Esophagus muscularis mucosa (tissue), 4 donors: ENCODE measurements around the gene TRIM28.

Experiments used
- EP300 ChIP-seq: sonication (generic); formaldehyde crosslinking; IDR thresholded peaks from one replicate; pipeline ENCODE4 v1.6.1; 2017; ENCODE audit warnings: antibody characterized with exemption
- POLR2A ChIP-seq: fragments of 450-650 bp; IDR thresholded peaks from one replicate; pipeline ENCODE4 v1.6.1; 2017; ENCODE audit warnings: antibody characterized with exemption, moderate library complexity, mild to moderate bottlenecking, low read depth
- POLR2AphosphoS5 ChIP-seq, 2 donors: sonication (generic); formaldehyde crosslinking; IDR thresholded peaks; one replicate each; pipeline ENCODE4 v1.6.1; 2017; ENCODE audit warnings: antibody characterized with exemption in 2 of 2
- TF ChIP-seq, protein P1 (sequence below), 3 experiments: fragments of 200-600 bp in 2 of 3; fragments of 450-650 bp in 1 of 3; sonication (generic) in 2 of 3; IDR thresholded peaks; one replicate each; pipeline ENCODE4 v1.5.1; 2017 to 2019; ENCODE audit warnings: antibody characterized with exemption in 3 of 3, mild to moderate bottlenecking in 2 of 3, moderate library complexity in 1 of 3

DNA sequence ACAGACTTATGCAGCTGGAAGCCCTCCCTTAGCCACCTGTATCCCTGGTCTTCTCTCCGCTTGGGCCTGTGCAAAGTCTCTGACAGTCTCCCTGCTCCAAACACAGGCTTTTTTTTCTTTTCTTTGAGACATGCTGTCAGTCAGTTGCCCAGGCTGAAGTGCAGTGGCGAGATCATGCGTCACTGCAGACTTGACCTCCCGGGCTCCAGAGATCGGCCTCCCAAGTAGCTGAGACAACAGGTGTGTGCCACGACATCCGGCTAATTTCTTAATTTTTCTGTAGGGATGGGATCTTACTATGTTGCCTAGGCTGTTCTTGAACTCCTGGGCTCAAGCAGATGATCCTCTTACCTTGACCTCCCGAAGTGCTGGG, 27.7 kb downstream of the TRIM28 start:
- TF ChIP-seq, protein P1, sequence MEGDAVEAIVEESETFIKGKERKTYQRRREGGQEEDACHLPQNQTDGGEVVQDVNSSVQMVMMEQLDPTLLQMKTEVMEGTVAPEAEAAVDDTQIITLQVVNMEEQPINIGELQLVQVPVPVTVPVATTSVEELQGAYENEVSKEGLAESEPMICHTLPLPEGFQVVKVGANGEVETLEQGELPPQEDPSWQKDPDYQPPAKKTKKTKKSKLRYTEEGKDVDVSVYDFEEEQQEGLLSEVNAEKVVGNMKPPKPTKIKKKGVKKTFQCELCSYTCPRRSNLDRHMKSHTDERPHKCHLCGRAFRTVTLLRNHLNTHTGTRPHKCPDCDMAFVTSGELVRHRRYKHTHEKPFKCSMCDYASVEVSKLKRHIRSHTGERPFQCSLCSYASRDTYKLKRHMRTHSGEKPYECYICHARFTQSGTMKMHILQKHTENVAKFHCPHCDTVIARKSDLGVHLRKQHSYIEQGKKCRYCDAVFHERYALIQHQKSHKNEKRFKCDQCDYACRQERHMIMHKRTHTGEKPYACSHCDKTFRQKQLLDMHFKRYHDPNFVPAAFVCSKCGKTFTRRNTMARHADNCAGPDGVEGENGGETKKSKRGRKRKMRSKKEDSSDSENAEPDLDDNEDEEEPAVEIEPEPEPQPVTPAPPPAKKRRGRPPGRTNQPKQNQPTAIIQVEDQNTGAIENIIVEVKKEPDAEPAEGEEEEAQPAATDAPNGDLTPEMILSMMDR (IDR thresholded peaks at IDR 0.05), result no peak
- TF ChIP-seq POLR2A, result no peak
- no peak for TF ChIP-seq POLR2AphosphoS5 (IDR thresholded peaks at IDR 0.05)
- TF ChIP-seq EP300, result no peak
